A549 treated with AZD9567 at 1 μM for 4 hours (cell line): ENCODE results near the gene RAB43. TPM values are rescaled to one million over a fixed set of nuclear protein-coding genes. Genes with fewer than 3 reads are reported as not detected.

Experiments
- total RNA-seq: library from RNA; stranded (reverse); fragments of 200-300 nt; extraction: Qiagen RNA extraction; gene quantifications from 5 replicates; pipeline ENCODE4 v1.2.3, GENCODE V29; 2022; ENCODE audit not compliant: insufficient read depth

The RAB43 gene
- 0.86 to 5.6 TPM (median 4.9 TPM) in 5 replicates for total RNA-seq

DNA sequence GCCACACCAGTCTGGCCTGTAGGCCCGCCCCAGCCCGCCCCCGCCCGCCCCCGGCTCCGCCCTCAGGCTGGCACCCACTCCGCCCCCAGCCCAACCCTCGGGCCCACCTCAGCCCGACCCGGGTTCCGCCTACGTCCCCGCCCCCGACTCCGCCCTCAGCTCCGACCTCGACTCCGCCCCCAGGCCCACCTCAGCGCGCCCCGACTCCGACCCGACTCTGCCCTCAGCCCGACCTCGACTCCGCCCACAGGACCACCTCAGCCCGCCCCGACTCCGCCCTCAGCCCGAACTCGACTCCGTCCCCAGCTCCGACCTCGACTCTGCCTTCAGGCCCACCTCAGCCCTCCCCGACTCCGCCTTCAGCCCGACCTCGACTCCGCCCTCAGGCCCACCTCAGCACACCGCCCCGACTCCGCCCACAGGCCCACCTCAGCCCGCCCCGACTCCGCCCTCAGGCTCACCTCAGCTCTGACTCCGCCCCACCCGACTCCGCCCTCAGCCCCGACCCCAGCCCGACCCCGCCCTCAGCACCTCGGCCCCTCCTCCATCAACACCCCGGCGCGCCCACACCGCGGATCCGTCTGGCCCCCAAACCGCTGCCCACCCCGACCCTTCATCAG, at the start of gene RAB43:
RAB43 (minus strand) TSS at position 13 of the 620 bp plus-strand sequence. CDS start 315 bp downstream, outside the sequence.

DNA sequence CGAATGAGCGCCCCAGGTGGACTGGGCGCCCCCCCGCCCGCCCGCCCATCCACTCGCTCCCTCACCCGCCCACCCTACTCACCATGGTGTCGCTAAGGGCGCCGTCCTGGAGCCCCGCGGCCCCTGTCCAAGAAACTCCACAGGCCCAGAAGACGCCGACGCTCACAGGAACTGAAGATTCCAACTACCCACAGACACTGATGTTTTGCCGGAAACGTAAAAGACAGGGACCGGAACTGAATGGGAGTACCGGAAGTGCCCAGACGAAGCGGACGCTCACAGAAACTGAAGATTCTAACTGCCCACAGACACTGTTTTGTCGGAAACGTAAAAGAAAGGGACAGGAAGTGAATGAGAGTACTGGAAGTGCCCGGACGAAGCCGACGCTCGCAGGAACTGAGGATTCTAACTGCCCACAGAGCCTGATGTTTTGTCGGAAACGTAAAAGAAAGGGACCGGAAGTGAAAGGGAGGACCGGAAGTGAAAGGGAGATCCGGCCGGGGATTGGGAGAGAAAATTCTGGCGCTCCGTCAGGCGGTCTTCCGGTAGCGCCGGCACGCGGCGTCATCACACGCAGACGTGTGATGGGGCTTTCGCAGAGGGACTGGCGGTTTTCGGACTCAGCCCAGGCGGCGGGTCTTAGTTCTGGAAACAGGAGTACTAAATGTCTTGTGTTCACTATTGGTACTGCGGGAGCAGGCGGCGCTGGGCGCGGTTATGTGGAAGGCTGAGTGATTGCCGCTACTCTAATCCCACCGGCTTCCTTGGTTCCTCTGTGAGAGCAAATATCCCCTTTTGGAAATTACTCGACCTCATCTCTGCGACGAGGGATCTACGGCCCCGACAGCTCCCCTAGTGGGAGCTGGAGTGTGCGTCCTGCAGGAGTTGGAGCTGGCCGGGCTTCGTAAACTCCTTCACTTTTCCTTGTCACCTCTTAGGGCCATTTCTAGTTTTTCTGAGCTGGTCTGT, 39.6 kb upstream of the RAB43 start, which contains the start of gene ISY1:
ISY1 (minus strand) TSS at position 173 of the 969 bp plus-strand sequence; CDS start at position 85, 88 bp downstream.

DNA sequence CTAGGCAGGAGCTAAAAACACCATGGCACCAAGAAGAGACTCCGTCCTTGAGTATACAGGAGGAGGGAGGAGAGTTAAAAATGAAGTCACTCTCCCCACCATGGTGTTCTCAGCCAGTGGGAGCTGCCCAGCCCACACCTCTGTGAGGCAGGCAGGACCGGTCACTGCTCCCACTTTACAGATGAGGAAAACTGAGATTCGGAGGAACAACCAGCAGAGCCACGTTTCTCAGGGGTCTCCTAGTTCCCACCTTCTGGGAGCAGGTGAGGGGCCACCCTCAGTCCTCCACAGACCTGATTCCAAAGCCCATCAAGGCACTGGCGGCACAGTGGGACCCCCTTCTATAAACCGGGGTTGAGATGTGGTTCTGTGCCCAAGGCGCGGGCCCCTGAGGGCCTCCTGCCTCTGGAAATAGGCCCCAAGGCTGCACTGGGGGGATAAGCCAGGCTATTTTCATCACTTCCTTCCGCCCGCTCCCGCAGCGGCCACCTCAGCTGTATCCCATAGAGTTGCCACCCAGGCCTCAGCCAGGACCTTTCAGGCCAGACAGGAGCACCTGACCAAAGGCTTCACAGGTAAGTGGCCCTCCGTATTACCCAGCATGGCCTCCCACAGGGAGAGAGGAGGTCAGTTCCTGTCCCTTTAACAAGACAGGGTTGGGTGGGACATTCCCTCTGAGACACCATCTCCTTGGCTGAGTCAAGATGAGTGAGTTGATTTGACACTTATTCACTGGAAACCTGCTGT, 61.2 kb downstream of the RAB43 start, which contains the start of gene GP9:
GP9 (plus strand) TSS at position 504 of the 747 bp plus-strand sequence. CDS start 961 bp downstream, outside the sequence.

Other genes with a start within 250 kb of the RAB43 start
- gene ACAD9, start 242.2 kb downstream of the RAB43 start, total RNA-seq: 22.9 to 27.0 TPM (median 23.5 TPM) in 5 replicates
- gene CFAP92, start 127.7 kb downstream of the RAB43 start, total RNA-seq: 0.09 TPM in 1 of 5 replicates, not detected in the others
- gene EFCC1, start 120.5 kb downstream of the RAB43 start, total RNA-seq: 0.02 to 0.05 TPM in 2 of 5 replicates, not detected in the others
- not detected in 5 replicates for gene GP9, start 61.0 kb downstream of the RAB43 start, total RNA-seq
- gene ISY1, start 39.3 kb upstream of the RAB43 start, total RNA-seq: 13.3 to 23.7 TPM (median 20.1 TPM) in 5 replicates
- gene CNBP, start 62.1 kb upstream of the RAB43 start, total RNA-seq: 331 to 402 TPM (median 336 TPM) in 5 replicates
- 64.3 to 81.7 TPM (median 78.5 TPM) in 5 replicates for gene COPG1, start 127.8 kb upstream of the RAB43 start, total RNA-seq
- 37.3 to 44.4 TPM (median 42.1 TPM) in 5 replicates for gene HMCES, start 157.1 kb upstream of the RAB43 start, total RNA-seq